ENCODE measurements around the gene WIPF3.

WIPF3 gene

DNA sequence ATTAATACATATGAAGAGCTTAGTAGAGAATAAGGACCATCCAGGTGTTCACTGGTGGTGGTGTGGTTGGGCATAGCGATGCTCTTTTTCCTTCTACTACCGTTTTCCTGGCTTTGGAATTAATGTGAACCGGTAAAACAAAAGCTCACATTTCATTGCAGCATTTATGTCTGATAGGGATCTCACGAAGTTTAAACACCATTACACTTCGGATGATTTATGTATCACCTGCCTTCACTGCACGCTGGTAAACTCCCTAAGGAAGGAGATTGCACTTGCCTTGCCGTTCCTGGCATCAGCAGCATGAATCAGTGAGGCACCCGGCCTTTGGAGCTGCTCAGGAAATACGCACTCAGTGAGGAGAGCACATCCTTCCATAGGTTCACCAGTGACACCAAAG, 47.5 kb downstream of the WIPF3 start:
- Histone ChIP-seq H3K27me3 (ENCODE audit: insufficient read depth, insufficient read length) (peaks cover 7% of the 10 kb centered on the region), H3K9ac (ENCODE audit: insufficient read length, low read depth) (no peak overlapping the region)
- DNase-seq (ENCODE audit: low read depth, low spot score): no peak

DNA sequence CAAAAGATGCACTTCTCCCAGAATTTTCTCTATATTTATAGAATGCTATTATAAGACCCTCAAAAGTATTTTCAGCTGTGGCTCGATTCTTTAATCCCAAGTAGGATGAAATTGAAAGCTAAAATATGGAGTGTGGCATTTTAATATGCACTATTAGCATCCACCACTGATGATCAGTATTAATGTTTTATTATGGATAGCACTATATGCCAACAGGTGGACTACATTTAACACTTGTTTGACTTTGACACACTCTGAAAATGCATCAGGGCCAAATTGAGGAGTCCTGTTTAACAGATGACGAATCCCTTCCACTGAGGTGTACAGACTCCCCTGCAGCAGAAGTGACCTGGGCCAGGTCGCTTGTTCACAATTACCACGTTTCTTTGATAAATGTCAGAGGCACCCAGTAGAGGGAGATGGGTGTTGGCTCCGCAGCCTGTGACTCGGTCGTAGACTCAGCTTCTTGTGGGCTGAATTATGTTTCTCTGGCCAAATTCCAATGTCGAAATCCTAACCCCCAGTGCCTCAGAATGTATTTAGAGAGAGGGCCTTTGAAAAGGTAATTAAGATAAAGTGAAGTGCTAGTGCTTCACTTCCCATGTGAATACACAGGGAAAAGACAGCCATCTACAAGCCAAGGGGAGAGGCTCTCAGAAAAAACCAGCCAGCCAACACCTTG, 48.1 kb downstream of the WIPF3 start:
- Histone ChIP-seq H3K27me3 (ENCODE audit: insufficient read depth, insufficient read length) (peaks cover 7% of the 10 kb centered on the region), H3K4me1 (ENCODE audit: insufficient read depth, insufficient read length) (peaks cover 5% of the 10 kb centered on the region), H3K9ac (ENCODE audit: insufficient read length, low read depth) (no peak overlapping the region), H3K4me3 (ENCODE audit: insufficient read length, low read depth) (no peak overlapping the region), H3K9me3 (ENCODE audit: insufficient read depth, low read length) (no peaks in the 10 kb centered on the region), H3K36me3 (ENCODE audit: insufficient read depth, insufficient read length, low read length) (no peaks in the 10 kb centered on the region)
- DNase-seq (ENCODE audit: low read depth, low spot score): peak; percentile 72
- TF ChIP-seq SUZ12 (IDR thresholded peaks at IDR 0.05; ENCODE audit: extremely low read depth, insufficient read depth, insufficient read length): no peak
- TF ChIP-seq YY1 (IDR thresholded peaks at IDR 0.05; ENCODE audit: insufficient read depth, insufficient read length): no peak
- no peak for TF ChIP-seq ZNF274 (IDR thresholded peaks at IDR 0.05; ENCODE audit: low read depth, low read length)

More for the DNA sequence above, 47.5 kb downstream of the WIPF3 start:
- peaks cover 5% of the 10 kb centered on the region for H3K4me1 ChIP-seq (ENCODE audit: insufficient read depth, insufficient read length)
- no peaks in the 10 kb centered on the region for H3K9me3 ChIP-seq (ENCODE audit: insufficient read depth, low read length)
- H3K36me3 ChIP-seq (ENCODE audit: insufficient read depth, insufficient read length, low read length): no peaks in the 10 kb centered on the region
- no peak for TF ChIP-seq YY1 (IDR thresholded peaks at IDR 0.05; ENCODE audit: insufficient read depth, insufficient read length)
- no peak for TF ChIP-seq ZNF274 (IDR thresholded peaks at IDR 0.05; ENCODE audit: low read depth, low read length)
- no peak for TF ChIP-seq SUZ12 (IDR thresholded peaks at IDR 0.05; ENCODE audit: extremely low read depth, insufficient read depth, insufficient read length)
- H3K4me3 ChIP-seq (ENCODE audit: insufficient read length, low read depth): no peak overlapping the region

DNA sequence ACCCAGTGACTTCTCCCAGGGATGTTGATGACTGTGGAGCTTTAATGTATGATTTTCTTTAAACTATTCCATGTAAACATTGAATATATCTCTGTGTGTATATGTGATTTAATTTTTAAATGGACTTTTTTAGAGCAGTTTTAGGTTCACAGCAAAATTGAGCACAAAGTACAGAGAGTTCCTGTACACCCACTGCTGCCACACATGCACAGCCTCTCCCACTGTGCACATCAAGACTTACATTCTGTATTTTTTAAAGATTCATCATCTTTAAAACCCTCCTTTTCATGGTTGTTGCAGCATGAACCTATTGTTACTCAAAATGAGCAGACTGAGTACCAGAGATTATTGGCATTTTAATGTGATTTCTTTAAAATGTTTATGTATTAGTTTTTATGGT, 51.3 kb downstream of the WIPF3 start:
- no peak for DNase-seq (ENCODE audit: low read depth, low spot score)
- Histone ChIP-seq H3K27me3 (ENCODE audit: insufficient read depth, insufficient read length) (peaks cover 7% of the 10 kb centered on the region), H3K9ac (ENCODE audit: insufficient read length, low read depth) (no peak overlapping the region), H3K36me3 (ENCODE audit: insufficient read depth, insufficient read length, low read length) (no peaks in the 10 kb centered on the region), H3K4me3 (ENCODE audit: insufficient read length, low read depth) (no peak overlapping the region), H3K9me3 (ENCODE audit: insufficient read depth, low read length) (no peaks in the 10 kb centered on the region), H3K4me1 (ENCODE audit: insufficient read depth, insufficient read length) (peaks cover 5% of the 10 kb centered on the region)
- TF ChIP-seq YY1 (IDR thresholded peaks at IDR 0.05; ENCODE audit: insufficient read depth, insufficient read length): no peak
- no peak for TF ChIP-seq SUZ12 (IDR thresholded peaks at IDR 0.05; ENCODE audit: extremely low read depth, insufficient read depth, insufficient read length)

DNA sequence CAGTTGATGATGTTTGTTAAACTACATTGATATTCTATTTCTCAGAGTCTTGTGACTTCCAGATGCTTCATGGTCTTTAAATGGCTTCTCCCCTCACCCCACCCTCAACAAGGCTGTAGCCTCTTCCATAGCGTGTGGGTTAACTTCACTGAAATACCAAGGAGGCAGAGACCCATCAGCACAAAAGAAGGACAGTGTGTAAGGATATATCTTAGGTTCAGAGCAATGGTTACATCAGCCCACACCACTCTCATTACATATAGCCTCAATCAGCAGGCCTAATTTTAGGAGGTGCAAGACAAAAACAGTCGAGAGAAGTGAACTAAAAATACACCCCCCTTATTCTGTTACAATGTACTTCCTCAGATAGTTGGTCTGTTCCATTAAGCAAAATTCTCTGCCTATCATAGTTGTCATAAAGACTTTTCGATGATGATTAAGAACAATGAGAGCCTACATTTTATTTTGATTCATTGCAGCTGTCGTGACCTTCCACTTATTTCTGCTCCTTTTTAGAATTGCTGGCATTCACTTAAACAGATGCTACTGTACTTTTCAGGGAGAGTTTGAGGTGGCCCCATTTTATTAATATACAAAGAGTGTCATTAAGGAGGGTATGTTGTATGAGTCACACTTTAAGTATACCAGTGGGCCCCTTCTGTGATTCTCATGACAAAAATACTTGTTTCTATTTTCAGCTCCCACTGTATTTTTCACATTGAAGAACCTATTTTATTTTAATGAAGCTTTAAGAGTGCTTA, 52.1 kb downstream of the WIPF3 start:
- Histone ChIP-seq H3K27me3 (ENCODE audit: insufficient read depth, insufficient read length) (no peaks in the 10 kb centered on the region), H3K4me3 (ENCODE audit: insufficient read length, low read depth) (no peak overlapping the region), H3K9me3 (ENCODE audit: insufficient read depth, low read length) (no peaks in the 10 kb centered on the region), H3K9ac (ENCODE audit: insufficient read length, low read depth) (no peak overlapping the region), H3K4me1 (ENCODE audit: insufficient read depth, insufficient read length) (peaks cover 5% of the 10 kb centered on the region), H3K36me3 (ENCODE audit: insufficient read depth, insufficient read length, low read length) (no peaks in the 10 kb centered on the region)
- TF ChIP-seq ZNF274 (IDR thresholded peaks at IDR 0.05; ENCODE audit: low read depth, low read length): no peak
- TF ChIP-seq SUZ12 (IDR thresholded peaks at IDR 0.05; ENCODE audit: extremely low read depth, insufficient read depth, insufficient read length): no peak
- no peak for TF ChIP-seq YY1 (IDR thresholded peaks at IDR 0.05; ENCODE audit: insufficient read depth, insufficient read length)
- DNase-seq (ENCODE audit: low read depth, low spot score): no peak

DNA sequence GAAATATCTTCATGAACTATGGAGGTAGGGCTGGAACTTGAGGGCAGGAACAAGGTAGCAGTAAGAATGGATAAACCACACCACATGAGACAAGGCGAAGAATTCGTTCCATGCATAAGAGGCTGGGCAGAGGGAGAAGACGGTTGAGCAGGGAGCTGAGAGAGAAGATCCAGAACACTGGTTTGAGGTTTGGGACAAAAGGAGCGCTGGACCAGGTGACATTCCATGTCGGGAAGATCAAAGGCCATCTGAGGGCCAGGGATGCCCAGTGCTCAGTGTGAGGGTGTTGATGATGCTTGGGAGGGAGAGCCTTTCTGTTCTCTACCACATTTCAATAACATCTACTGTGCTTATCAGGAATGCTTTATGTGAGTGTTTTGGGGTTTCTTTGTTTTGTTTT, 52.8 kb downstream of the WIPF3 start:
- no peak overlapping the region for H3K4me3 ChIP-seq (ENCODE audit: insufficient read length, low read depth)
- no peaks in the 10 kb centered on the region for H3K27me3 ChIP-seq (ENCODE audit: insufficient read depth, insufficient read length)
- H3K4me1 ChIP-seq (ENCODE audit: insufficient read depth, insufficient read length): peaks cover 2% of the 10 kb centered on the region
- no peaks in the 10 kb centered on the region for H3K9me3 ChIP-seq (ENCODE audit: insufficient read depth, low read length)
- no peak for TF ChIP-seq YY1 (IDR thresholded peaks at IDR 0.05; ENCODE audit: insufficient read depth, insufficient read length)
- TF ChIP-seq SUZ12 (IDR thresholded peaks at IDR 0.05; ENCODE audit: extremely low read depth, insufficient read depth, insufficient read length): no peak
- no peak for TF ChIP-seq ZNF274 (IDR thresholded peaks at IDR 0.05; ENCODE audit: low read depth, low read length)
- H3K9ac ChIP-seq (ENCODE audit: insufficient read length, low read depth): no peak overlapping the region
- no peak for DNase-seq (ENCODE audit: low read depth, low spot score)
- no peaks in the 10 kb centered on the region for H3K36me3 ChIP-seq (ENCODE audit: insufficient read depth, insufficient read length, low read length)

DNA sequence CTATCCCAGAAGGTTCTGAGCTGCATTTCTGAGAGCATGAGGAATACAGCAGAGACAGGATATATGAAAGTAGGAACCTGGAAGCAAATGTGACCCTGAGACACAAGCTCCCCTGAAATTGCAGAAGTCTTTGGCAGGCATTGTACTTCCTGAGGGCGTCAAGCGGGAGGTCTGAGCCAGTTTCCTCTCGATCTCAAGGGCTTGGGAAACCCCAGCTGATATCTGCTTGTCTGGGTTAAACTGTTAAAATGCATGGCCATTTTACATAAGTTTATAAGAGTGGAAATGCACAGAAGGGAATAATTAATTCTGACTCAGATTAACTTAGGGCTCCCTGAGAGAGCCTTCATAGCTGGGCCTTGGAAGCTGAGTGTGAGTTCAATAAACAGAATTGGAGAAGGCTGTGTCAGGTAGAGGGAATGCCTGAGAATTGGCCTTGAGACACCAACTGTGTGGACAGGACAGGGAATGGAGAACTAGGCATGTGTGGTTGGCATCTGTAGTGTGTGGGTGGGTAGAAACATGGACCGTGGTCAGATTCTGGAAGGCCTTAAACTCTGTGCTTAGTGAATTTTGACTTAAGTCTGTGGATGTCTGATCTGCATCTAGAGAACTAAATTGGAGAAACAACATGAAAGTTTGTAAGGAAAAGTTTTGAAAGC, 53.3 kb downstream of the WIPF3 start:
- Histone ChIP-seq H3K4me3 (ENCODE audit: insufficient read length, low read depth) (no peak overlapping the region), H3K9me3 (ENCODE audit: insufficient read depth, low read length) (no peaks in the 10 kb centered on the region), H3K9ac (ENCODE audit: insufficient read length, low read depth) (no peak overlapping the region), H3K36me3 (ENCODE audit: insufficient read depth, insufficient read length, low read length) (no peaks in the 10 kb centered on the region), H3K27me3 (ENCODE audit: insufficient read depth, insufficient read length) (no peaks in the 10 kb centered on the region), H3K4me1 (ENCODE audit: insufficient read depth, insufficient read length) (peaks cover 2% of the 10 kb centered on the region)
- TF ChIP-seq SUZ12 (IDR thresholded peaks at IDR 0.05; ENCODE audit: extremely low read depth, insufficient read depth, insufficient read length) (no peak), ZNF274 (IDR thresholded peaks at IDR 0.05; ENCODE audit: low read depth, low read length) (no peak), YY1 (IDR thresholded peaks at IDR 0.05; ENCODE audit: insufficient read depth, insufficient read length) (no peak)
- no peak for DNase-seq (ENCODE audit: low read depth, low spot score)

DNA sequence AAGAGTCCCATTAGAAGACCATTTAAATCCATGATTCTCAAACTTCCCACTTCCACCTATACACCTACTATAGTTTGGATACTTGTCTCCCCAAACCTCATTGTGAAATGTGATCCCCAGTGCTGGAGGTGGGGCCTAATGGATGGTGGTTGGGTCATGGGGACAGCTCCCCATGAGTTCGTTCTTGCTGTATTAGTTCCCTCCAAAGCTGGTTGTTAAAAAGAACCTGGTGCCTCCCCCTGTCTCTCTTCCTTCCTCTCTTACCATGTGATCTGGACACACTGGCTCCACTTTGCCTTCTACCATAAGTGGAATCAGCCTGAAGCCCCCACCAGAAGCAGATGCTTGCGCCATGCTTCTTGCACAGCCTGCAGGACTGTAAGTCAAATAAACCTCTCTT, 53.9 kb downstream of the WIPF3 start:
- no peaks in the 10 kb centered on the region for H3K27me3 ChIP-seq (ENCODE audit: insufficient read depth, insufficient read length)
- H3K4me3 ChIP-seq (ENCODE audit: insufficient read length, low read depth): no peak overlapping the region
- H3K4me1 ChIP-seq (ENCODE audit: insufficient read depth, insufficient read length): peaks cover 2% of the 10 kb centered on the region
- no peaks in the 10 kb centered on the region for H3K9me3 ChIP-seq (ENCODE audit: insufficient read depth, low read length)
- H3K9ac ChIP-seq (ENCODE audit: insufficient read length, low read depth): no peak overlapping the region
- H3K36me3 ChIP-seq (ENCODE audit: insufficient read depth, insufficient read length, low read length): no peaks in the 10 kb centered on the region
- DNase-seq (ENCODE audit: low read depth, low spot score): no peak
- TF ChIP-seq ZNF274 (IDR thresholded peaks at IDR 0.05; ENCODE audit: low read depth, low read length) (no peak), YY1 (IDR thresholded peaks at IDR 0.05; ENCODE audit: insufficient read depth, insufficient read length) (no peak), SUZ12 (IDR thresholded peaks at IDR 0.05; ENCODE audit: extremely low read depth, insufficient read depth, insufficient read length) (no peak)
